HG03439 (cell line): ENCODE measurements around the gene C5orf46.

Source experiments
- ATAC-seq: cut with Tn5 transposase; IDR thresholded peaks from one replicate; pipeline ENCODE4 v1.9.1; 2021; ENCODE audit warnings: mild to moderate bottlenecking, moderate library complexity; ENCODE audit not compliant: unreplicated experiment

Gene C5orf46

DNA sequence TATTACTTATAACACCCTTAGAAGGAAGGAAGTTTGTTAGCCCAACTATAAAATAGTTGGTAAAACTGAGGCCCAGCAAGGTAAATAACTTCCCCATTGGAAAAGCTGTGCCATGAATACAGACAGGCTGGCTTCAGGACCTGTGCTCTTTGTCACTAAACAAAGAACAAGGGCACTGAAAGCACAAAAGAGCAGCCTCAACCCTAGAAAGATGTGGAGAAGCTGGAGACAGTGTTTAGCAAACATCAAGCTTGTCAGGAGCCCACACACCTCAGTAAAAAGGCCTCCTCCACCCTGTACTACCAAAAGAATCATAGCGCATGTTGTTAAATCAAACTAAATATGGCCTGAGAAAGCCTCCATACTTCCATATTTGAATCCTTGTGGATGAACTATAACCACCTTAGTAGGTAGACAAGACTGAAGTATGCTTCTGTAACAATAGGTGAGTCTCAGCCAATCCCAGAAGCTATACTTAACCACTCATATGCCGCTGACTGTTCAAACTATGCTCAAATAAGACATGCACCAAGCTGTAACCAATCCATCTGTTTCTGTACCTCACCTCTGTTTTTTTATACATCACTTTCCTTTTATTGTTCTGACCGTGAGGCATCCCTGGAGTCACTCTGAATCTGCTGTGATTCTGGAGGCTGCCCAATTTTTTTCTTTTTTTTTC, 46.2 kb downstream of the C5orf46 start:
- ATAC-seq, result no peak

DNA sequence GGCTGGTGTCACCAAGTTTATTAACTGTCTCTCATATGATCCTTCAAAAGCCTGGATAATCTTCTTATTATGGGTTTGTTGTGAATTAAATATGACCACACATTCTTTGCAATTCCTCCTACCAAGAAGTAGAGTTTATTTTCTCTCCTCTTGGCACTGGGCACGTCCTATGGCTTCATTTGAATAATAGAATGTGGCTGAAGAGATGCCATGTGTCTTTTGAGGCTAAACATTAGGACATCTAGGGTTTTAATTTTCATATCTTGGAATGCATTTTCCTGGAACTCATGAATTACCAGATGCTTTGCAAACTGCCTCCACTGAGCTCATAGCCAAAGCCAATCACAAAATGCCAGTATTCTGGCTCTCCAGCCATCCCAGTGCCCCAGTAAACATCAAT, 47.8 kb downstream of the C5orf46 start:
- no peak for ATAC-seq

DNA sequence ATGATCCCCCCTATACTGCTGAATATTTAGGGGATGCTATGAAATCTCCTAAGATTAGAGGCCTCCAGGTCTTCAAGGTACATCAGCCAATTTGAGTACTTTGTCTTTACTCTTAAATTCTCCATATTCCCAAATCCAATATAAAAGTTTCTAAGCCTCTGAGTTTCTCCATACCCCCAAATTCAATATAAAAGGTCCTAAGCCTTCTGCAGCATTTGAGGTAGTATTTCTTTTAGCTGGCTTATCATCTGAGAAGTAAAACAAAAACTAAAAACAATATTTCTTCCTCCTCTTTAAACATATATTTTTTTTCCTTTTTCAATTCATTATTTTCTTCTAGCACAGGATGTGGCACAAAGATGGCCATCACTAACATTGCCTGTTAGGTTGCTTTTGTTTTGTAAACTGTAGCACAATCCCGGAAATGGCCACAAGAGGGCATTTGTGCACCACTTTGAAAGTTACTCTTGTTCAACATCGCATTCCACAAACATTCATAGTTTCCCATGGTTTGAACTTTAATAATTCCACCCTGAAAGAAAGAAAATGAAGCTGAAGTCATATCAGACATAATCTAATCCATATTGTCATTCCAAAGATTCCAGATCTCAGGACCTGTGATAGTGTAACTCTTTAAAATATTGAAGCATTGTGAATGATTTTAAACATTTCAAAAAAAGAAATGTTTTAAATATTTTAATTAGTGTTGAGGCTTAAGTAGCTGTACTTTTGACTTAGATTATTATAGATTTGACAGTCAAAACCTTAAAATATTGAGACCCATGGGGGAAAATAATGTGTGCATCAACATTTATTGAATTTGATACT, 48.8 kb downstream of the C5orf46 start:
- ATAC-seq, result peak; percentile 87

DNA sequence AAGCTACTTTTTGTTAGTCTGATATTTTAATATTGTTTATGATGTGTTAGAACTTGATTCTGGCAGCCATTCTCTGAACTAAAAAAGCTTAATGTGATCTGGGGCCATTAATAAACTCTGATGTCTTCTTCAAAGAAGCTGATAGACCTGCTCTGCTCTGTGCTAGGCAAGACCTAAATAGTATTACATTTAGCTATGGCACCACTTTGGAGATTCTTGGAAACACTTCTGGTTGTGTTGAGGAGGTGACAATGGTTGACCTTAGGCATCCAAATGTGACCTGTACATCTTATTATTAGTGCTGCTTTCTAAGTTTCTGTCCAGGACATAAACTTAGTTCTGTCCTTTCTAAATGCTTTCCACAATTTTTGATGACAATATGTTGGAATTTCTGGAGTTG, 49.5 kb downstream of the C5orf46 start:
- no peak for ATAC-seq

DNA sequence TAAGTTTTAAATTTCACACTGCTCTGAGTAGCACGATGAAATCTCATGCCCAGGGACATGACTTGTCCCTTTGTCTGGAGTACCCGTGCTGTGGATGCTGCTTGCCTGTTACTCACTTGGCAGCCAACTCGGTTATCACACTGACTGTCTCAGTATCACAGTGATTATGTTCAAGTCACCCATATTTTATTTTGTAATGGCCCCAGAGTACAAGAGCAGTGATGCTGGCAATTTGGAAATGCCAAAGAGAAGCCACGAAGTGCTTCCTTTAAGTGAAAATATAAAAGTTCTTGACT, 50.6 kb downstream of the C5orf46 start:
- ATAC-seq, result no peak

DNA sequence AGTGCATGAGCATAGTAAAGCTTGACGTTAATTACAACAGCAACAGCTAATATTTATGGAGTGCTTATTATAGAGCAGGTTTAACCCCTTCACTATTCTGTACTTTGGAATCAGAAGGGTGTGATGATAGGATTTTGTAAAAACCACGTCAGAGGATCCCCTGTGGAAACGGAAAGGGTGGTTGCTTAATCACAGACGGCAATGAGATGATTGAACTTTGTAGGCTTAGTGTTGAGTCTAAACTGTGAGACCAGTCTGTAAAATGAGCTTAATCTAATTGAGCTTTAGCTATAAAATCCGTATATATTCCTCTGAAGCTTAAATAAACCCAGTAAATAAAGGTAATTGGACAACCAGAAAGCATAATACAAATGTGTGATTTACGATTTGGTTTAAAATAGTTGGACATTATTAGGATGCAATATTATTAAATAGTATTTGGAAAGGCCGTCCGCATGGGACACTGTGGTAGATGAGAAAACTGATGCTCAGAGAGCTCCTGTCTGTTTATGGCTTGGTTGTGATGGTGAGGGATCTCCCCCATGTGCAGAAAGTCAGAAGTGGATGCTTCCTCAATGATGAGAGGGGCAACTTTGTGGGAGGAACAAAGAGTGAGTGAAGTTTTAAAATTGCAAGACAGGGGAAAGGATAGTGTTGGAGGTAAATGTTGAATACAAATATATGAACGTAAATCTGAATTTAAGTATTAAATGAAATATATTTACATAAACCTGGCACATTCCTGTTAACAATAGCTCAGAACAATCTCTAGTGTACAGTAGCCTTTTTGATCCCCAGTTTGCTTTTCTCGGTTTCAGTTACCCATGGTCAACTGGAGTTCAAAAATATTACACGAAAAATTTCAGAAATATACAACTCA, 51.2 kb downstream of the C5orf46 start:
- ATAC-seq, result no peak

DNA sequence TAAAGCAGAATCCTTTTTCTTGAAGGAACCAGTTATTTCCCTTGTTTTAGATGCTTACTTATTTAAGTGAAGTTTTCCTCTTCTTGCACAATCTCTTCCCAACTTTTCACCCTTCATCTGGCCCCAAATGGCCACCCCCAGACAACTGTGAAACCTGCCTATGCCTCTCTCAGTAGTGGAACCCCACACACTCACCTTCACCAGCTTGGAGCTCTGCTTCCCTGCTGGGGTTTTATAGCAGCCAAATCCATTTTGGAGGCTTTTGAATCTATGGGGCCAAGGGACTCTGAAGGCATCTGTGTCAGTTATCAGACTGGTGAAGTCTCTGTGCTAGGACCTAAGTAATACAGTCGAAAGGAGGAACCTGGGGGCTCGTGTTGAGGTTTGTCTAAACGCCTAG, 52.0 kb downstream of the C5orf46 start:
- no peak for ATAC-seq

DNA sequence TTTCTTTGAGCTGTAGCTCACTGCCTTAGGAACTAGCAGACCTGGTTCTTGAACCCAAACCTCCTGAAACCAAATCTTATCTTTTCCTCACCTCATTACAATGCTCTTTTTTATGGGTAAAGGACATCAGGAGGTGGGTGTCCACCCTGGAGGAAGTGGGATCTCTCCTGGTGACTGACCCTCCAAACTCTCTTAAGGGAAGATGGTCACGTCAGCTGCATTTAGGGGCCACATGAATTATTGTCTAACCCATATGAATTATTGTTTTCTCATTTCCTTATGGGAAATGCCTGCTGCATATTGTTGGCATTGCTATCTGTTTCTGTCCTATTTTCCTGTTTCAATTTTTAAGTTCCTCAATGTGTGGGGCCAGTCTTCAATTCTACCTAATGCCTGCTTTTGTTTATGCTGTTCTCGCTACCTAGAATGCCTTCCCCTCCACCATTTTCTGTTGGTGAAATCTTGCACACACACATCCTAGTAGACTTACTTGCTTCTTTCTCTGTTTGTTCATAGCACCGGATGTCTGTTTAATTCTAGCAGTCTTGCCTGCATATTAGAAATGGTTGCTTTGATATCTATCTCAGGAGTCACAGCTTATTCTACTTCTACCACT, 52.9 kb downstream of the C5orf46 start:
- ATAC-seq, result no peak

DNA sequence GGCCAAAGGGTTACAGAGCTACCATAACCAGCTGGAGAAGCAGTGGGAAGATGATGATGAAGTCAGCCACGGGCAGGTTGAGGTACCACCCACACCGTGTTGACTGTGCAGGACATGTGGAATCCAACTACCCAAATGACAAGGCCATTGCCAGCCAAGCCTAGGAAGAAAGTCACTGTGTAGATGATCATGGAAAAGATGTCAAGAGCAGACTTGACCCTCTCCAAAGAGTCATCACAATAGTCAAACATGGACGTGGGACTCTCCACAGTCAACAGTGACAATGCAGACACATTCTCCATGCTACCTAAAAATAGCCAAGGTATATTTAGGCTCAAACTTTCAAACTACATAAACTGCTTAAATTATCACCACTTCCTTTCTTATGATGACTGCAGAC, 54.0 kb downstream of the C5orf46 start:
- no peak for ATAC-seq

DNA sequence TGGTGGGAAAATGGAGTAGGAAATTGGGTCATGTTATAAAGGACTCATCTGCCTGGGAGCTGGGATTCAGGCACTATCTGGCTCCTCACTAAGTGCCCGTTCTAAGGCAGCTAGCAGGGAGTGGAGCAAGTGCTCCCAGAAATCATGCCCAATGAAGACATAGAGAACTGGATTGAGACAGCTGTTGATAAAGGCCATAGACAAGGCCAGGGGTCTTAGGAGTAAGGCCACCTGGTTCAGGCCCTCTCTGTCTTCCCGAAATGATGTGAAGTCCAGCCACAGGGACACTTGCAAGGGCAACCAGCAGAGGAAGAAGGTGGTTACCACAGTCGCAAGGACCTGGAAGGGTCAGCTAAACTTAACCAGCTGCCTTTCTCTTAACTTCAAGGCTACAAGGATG, 54.8 kb downstream of the C5orf46 start:
- no peak for ATAC-seq

DNA sequence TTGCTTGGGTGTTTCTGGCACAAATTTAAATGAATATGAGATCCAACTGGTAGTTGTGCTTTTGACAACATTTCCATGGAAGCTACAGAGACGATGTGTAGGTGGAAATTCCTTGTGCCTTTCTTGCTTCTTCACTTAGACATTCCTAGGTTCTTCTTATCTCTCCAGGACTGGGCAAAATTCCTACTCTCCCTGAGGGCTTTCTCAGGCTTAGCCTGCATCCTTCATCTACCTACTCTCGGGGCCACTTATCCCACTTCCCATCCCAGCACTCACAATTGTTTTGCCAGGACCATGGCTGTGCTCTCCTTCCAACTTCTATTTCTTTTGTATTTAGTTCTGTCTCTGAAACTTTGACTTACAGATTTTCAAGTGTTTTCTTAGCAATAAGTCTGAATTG, 57.1 kb downstream of the C5orf46 start:
- ATAC-seq, result no peak

DNA sequence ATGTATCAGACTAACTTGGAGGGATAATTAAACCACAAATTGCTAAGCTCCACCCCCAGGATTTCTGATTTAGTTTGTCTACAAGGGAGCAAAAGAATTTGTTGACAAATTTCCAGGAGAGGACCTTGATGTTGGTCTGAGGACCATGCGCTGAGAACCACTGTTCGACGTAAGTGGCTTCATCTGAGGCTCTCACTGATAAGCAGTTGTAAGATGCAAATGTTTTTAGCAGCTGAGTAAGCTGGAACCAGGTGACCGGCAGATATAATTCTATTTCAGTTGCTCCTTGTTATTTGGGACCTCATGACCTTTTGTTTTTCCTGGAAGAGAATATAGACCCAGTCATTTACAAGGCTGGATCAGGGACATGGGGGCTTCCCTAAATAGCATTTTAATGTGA, 60.7 kb downstream of the C5orf46 start:
- no peak for ATAC-seq

DNA sequence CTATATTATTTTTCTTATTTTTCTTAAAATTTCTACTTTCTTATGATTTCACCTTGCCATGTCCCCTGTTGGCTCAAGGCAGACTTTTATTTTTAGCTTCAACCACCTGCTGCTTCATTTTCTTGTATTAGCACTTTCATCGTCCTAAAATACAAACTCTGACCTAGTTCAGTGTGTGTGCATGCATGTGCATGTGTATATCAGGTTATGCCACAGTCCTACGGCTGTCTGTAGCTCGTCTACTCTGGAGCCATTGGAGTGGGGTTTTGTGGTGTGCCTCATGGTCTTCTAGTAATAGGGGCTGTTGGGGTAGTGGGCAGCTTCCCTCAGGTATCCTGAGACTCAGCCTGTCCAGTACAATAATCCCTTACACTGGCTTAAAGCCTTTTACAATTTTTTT, 61.5 kb downstream of the C5orf46 start:
- ATAC-seq, result no peak

DNA sequence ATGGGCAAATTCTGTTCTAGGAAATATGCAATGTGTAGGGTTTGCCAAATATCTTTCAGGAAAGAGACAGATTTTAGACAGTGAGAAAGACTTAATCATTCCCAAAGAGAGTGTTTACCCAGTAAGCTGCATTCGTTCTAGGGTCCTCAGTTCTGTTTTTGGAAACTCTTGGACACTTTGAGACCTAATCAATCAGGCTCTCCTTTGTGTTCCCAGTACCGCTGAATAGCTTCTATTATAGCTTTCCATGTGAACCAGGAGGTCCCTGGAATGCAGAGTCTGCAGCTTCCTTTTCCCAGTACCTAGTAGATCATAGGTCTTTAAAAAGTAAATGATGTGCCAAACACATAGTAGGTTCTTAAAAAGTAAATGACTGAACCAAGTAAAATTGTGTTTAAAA, 63.5 kb downstream of the C5orf46 start:
- ATAC-seq, result no peak
